GM19351 (cell line): ENCODE measurements around the gene KDM4C.

Experiments used
- ATAC-seq: cut with Tn5 transposase; IDR thresholded peaks from one replicate; pipeline ENCODE4 v1.9.1; 2021; ENCODE audit warnings: mild to moderate bottlenecking, moderate library complexity; ENCODE audit not compliant: unreplicated experiment

The KDM4C gene

DNA sequence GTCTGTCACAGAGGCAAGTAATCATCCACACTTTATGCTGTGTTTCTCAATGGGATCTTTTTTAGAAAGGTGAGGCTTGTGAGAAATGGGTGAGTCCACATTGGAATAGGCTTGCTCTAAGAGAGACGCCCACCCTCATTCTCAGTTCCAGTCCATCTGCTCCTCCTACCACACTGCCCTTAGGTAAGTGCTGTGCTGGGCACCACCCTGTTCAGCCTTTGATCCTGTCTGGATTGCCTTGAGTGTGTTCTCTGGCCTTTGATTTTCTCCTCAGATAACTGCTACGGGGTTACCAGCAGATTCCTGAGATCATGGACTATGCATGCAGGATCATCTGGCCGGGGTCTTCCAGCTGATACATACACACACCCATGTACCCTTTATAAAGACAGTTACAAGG is 328.6 kb downstream of the KDM4C start:
- ATAC-seq, result no peak

DNA sequence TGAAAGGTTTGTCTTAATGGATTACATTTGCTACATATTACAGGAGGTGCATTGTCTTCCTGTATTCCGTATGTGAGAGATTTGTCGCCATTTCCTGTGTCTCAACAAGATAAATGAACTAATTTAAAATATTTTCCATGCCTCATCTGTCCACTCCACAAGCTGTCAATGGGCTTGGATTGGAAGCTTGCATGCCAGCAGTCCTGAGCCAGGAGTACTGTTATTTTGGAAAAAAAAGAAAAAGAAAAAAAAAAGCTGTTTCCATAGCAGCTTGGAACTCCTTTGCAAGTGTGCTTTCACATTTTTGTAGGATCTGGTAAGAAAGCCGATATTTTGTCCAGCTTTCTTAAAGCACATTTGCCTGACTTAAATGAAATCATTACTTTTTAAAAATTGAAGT is 330.8 kb downstream of the KDM4C start:
- ATAC-seq, result no peak

DNA sequence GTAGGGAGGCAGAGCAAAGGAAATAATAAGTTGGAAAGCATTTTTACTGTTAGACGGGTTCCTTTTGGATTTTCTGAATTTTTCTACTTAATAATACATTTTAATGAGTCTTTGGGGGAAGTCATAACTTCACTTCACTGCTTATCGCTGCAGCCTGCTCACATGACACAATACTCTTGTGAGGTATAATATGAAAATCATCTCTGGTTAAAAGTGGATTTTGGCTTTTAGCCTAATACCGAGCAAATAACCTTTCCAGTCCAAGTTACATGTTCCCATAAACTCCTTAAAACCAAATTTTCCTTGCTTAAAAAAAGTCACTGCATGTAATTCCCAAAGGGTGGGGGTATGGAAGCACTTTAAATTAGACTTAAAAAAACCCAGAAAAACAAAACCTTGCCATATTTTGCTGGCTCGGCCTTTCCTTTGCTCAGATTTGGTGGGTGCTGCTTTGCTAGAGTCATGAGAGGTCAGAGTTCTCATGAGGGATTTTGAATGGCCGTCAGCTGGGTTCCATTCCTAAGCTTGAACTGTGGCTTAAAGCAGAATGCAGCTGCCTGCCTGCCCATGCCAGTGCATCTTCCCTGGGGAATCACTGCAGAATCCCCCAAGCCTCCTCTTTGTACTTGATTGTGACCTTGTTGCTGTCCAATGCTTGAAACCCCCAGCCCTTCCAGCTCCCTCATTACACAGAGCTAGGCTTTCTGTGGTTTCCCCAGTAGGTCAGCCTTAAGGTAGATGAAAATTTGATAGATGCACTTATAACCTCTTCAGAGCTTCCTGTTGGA is 331.8 kb downstream of the KDM4C start:
- no peak for ATAC-seq

DNA sequence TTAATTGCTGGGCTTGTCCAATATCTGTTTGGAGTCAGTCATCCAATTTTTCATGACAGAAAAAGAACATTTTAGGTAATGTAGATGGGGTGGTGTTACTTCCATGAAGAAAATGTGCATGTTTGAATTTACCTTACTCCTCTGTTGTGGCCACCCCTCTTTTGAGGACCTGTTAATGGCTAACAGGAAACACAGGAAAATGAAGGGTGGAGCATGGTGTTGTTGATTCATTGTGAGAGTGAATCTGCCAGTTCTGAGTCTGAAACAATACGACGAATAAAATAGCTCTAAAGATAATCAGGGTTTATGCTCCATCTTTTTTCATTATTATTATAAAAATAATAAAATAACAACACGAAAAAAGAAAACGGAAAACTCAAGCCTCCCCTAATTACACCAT is 335.3 kb downstream of the KDM4C start:
- no peak for ATAC-seq

DNA sequence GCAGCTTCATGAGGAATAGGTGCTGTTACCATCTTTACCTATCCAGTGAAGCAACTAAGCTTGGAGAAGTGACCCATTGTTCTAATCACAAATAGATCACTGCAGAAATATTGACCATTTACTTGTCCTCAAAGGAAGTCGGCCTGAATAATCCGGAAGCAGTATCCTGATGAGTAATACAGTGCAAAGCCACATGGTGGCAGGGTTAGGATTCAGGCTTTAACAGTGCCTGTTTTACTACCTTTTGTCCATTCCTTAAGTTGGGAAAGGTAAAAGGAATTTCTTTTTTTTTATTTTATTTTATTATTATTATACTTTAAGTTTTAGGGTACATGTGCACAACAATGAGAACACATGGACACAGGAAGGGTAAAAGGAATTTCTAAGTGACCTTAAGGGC is 336.3 kb downstream of the KDM4C start:
- ATAC-seq, result no peak

DNA sequence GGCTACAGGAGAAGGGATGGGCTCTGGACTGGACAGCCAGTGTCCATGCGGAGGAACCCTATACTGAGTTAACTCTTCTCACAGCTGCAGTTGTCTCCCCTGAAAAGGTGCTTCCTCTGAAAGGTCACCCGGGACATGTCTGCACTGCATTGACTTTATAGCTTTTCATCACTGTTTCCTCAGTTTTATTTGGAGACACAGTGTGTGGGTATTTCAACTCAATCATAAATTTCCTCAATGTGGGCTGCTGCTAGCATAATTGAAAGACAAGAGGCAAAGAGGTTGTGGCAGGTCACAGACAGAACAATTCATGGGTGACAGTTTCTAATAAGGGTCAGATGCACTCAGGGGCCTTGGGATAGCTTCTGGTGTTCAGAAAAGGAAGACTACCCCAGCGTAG is 336.8 kb downstream of the KDM4C start:
- peak; percentile 6 for ATAC-seq

DNA sequence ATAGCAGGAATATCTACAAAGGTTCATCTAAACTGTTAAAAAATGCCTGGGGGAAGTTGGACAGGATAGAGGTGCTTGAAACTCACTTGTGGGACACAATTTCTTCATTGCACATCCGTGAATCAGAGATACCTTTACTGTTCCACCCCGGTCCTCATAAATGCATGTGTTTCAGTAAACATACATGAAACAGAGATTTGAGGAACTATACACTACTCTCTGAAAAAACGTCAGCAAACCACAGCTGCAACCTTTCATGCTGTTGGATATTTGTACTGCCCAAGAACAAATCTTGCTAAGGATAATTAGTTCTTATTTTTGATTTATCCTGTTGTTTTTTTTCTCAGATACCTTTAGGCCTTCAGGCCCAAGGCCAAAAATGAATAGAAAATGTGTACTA is 337.3 kb downstream of the KDM4C start:
- peak; percentile 90 for ATAC-seq

DNA sequence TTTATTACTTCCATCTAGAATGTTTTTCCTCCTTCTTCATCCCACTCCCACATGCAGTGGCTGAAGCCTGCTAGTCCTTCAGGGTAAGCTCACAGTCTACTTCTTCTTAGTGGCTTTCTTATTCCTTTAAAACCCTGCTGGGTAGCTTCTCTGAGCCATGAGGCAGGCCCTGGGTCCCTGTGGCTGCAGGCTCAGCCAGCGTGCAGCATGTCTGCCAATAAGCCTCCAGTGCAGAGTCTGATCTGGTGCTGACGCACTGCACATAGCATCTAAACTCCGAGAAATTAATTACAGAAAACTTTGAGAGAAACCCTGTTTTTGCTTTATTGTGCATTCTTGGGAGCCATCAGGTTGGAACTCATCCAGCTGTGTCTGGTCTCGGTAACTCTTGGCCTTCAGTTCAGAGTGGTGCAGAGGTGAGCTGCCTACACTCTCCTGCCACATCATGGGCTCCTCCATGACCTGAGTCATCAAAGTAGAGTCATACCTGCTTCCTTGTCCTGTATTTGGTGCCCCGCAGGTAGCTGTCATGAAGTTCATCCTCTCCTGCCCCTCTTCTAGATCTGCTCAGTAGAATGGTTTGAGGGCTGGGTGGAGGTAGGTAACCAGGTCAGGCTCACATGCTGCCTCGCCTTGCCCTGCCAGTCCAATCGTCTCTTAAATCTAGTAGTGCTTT is 339.4 kb downstream of the KDM4C start:
- no peak for ATAC-seq

DNA sequence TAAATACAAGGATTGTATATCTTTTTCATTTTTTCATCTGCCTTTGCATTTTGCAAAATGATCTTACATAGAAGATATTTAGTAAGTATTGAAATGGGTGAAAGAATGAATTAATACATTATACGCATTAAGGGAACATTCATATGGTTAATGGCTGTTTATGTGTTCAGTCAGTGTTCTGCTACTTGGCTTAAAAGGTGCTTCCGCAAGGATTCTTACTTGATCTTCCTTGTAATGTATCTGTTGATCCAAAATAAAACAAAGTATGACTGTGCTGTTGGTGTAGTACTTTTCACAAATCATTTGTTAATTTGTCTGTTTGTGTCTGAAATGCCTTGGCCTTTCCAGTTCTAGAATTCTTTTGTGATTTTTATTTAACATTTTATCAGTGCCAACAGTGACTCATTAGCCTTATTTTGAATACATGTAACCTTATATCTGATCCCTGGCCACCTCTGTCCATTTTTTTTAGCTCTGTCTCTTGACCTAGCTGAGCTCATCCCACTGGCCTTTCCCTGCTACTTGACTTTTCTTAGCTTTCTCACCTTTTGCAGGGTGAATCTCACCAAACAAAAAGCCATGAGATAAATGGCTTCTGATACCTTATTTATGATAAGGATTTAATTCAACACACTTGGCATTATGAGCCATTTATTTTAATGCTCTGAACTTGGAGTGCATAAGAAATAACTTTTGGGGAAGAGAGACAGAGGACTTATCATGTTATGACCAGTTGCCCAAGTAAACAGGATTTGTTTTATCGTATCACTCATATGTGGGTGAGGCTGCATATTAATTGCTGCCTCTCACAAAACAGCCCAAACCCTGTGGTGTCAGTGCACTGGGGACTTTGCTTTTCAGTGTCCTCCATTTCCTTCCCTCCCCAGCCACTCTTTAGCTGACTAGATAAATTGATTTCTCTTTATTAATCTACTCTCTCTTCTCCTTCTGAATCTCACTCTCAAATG is 340.3 kb downstream of the KDM4C start:
- no peak for ATAC-seq

DNA sequence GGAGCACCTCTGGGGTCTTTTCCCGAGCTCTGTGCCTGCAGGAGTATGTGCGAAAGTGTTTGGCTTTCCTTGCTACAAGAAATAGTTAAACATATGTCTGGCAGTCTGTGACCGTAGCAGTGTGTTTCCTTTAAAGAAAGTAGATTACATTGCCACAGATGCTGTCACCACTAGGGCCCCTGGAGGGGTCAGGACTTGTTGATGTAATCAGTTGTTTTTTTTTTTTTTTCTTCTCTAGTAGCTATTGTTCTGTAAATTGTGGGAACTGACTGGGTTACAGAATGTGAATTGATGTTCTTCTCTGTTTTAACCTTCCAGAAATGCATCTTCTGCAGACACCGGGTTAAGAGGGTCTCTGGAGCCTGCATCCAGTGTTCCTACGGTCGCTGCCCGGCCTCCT is 345.6 kb downstream of the KDM4C start:
- ATAC-seq, result no peak

DNA sequence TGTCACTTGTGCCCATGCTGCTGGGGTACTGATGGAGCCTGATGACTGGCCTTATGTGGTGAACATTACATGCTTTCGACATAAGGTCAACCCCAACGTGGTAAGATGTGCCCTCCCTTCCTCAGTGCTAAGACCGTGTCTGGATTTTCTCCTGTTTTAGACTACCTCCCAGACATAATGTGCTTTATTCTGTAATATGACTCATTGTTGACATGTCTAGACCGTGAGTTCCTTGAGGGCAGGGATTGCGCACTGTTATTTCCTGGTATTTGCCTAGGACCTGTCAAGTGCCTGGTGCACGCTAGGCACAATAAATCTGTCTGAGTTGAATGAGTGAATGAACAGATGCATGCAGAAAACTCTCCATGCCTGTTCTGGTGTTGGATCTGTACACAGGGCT is 346.0 kb downstream of the KDM4C start:
- ATAC-seq, result no peak

DNA sequence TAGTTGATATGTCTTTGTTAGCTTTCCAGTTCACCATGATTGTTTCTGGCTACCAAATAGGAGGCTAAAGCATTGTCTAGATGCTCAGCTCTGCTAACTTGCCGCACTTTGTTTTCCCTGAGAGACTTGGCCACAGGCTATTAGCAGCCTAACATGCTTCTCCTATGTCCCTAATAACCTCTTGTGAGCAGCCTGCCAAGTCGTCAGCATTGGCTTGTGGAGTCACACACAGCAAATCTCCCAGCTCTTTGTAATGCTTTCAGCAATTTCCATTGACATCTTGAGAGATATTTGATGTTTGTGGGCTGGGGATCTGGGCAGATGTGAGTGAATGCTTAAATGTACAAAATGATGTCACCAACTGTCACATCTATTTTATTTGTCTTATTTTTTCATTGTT is 346.9 kb downstream of the KDM4C start:
- no peak for ATAC-seq

DNA sequence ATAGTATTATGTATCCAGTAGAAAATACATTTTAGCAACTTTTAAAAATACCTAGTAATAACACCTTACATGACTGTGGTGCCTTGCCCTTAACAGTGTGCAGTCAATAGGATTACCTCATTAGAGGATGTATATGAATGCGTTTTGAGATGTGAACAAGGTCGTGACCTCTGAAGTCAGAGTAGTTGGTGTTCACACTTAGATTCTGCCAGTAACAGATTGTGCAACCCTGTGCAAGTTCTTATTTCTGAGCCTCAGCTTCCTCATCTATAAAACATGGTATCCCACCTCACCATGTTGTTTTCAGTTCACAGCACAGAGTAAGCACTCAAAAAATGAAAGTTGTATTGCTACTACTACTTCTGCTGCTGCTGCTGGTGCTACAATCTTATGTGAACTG is 347.3 kb downstream of the KDM4C start:
- no peak for ATAC-seq

DNA sequence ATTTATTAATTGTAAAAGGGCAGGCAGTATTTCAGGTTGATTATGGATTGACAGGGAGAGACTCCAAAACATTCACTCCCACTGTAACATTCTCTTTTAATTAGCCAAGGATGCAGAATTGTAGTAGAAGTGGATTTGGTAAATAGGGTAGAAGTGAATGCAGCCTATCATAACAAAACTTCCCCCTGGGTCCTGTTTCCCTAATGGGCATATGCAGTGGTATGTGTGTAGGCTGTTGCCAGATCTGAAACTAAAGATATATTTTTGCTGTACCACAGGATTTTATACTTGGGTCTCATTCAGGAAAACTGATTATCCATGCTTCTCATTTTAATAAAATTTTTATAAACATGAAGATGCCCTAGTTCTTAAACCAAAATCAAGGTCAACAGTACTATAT is 351.2 kb downstream of the KDM4C start:
- ATAC-seq, result no peak

DNA sequence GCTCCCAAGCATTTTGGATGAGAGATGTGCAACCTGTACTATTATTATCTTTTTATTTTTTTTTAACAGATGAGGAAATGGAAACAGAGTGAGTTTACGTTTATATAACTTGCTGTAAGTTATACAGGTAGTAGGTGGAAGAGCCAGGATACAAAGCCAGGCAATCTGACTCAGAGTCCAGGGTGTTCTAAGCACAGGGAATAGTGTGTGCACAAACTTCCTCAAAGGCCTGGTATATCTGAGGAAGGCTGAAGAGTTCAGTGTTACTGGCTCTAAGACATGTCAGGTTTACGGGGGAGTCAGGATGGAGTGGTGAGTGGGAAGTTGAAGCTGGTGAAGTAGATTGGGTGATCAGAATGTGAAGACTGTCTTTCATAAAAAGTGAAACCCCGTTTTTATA is 353.6 kb downstream of the KDM4C start:
- no peak for ATAC-seq

DNA sequence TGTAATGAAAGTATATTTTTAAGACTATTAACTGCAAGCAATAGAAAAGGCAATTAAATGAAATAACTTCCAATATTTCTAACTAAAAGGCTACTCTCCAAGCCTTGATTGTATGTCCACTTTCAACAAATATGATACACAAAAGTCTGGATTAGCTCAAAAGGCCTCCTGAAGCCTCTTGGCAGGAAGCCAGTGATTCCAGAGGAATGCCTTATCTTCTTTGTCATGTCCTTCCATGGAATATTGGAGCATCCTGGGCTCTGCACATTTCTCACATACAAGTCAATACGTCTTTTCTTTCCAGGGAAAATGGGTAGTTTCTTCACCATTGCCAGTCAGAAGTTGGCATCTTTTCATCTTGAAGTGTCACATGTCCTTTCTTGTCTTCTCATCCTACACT is 357.8 kb downstream of the KDM4C start:
- no peak for ATAC-seq

DNA sequence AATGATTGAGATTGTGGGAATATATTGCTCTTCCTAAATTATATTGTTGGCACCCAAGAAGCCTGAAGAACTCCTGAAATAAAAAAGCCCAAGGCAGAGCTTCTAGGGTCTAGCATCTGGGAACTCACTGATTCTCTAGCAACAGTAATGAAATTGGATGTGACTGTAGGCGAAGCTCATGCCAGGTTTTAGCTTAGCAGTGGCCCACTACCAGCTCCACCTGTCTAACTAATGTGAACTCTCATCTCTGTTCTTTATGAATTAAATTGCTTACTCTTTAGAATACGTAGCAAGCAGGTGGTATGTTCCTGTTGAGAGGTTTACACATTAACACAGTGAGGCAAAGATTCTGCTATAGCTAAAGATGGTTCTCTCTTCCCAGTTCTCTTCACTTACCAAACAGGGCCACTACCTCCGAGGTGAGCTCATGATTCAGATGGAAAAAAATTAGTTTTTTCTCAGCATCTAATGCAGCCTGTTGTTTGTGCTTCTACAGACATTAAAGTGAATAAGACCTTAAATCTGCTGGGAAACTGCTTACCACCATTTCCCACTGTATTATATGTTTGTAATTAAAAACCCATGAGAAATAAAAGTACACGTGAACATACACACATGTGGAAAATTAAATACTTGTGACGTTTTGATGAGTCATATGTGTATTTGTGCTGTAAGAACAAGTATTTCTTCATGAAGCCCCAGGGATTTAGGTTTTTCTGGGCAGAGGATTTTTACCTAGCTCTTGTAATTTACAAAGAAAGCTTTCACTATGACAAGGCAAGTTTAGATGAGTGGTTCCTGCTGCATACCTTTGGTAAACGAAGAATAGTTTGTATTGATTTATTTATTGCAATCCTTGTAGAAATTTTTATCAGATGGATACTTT is 360.1 kb downstream of the KDM4C start:
- peak; percentile 54 for ATAC-seq

DNA sequence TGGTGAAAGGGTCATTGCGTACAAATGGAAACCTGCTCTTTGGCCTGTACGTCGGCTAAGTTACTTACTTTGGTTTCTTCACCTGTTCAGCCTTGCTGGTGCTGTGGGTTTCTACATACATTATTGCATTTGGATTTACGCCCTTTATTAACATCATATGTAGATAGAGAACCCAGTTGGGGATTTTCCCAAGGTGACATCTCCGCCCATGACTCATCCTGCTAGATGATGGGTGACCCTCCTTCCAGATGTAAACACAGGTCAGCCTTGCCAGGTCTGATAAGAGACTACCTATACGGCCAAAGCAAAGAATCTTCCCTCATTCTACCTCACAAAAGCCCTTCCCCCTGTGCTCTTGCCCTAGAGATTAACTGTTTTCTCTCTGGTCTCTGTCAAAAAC is 360.9 kb downstream of the KDM4C start:
- peak; percentile 30 for ATAC-seq

DNA sequence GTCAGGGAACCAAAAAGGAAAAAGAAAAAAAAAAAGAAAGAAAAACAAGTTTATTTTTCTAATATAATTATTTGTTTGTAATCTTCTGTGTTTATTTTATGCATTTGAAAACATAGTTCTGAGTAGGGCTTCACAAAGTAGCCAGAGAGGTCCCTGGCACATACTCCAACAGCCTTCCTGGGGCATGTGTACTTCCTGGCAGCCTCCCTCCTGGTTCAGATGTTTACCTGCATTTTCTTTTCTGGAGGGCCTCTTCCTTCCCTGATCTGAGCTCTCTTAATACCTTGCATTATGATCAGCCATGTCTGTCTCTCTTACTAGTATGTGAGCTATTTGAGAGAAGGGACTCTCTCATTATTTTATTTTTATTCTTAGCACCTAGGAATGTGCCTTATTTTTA is 361.8 kb downstream of the KDM4C start:
- ATAC-seq, result no peak

DNA sequence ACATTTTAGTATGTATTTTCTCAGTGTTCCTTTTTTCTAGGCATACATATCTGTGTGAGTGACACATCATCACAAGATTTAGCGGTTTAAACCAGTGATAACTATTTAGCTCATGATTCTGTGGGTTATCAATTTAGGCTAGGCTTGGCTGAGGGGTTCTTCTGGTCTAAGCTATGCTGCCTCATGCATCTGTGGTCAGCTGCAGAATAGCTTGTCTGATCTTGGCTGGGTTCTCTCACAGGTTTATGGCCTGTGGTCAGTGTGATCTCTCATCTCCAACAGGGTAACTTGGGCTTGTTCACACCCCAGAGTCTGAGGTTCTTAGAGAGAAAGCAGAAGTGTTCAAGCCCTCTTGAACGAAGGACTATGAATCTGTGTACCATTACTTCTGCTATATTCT is 363.3 kb downstream of the KDM4C start:
- ATAC-seq, result peak; percentile 78

DNA sequence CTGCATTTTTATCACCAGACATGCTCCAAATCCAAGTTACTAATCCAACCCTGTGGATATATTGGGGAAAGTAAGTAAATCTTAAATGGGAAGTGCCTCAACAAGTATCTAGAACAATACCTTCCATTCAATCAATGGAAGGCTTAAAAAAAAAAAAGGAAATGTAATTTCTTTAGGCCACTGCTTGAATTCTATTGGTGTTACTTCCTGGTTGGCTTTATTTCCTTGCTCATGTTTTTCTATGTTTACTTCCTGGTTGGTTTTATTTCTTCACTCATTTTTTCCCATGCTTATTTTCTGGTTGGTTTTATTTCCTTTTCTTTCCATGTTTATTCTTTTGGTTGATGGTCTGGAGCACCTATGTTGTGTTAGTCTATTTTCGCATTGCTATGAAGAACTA is 363.9 kb downstream of the KDM4C start:
- no peak for ATAC-seq
